Measurements from ENCODE around the gene BNC2.

The BNC2 gene

GRCh38 chr9:16385590-16385989 is 484.9 kb downstream of the BNC2 start:
- Histone ChIP-seq H3K27me3 (ENCODE audit: low read depth, low read length) (no peaks in the 10 kb centered on the region), H3K9me3 (ENCODE audit: control insufficient read depth in 1 of 2, low read length in 2 of 2) (no peaks in the 10 kb centered on the region), H3K36me3 (ENCODE audit: control insufficient read depth in 1 of 2, insufficient read depth in 2 of 2, low read length in 2 of 2) (no peaks in the 10 kb centered on the region), H3K27ac (ENCODE audit: low read length) (no peak overlapping the region), H3K4me1 (ENCODE audit: control insufficient read depth in 1 of 2, insufficient read depth in 2 of 2, low read length in 2 of 2) (no peaks in the 10 kb centered on the region), H3K4me3 (ENCODE audit: low read depth in 1 of 2, low read length in 2 of 2) (no peak overlapping the region)

- Histone ChIP-seq H3K4me3 (ENCODE audit: low read depth in 1 of 2, low read length in 2 of 2) (no peak overlapping the region), H3K4me1 (ENCODE audit: control insufficient read depth in 1 of 2, insufficient read depth in 2 of 2, low read length in 2 of 2) (no peaks in the 10 kb centered on the region), H3K9me3 (ENCODE audit: control insufficient read depth in 1 of 2, low read length in 2 of 2) (no peaks in the 10 kb centered on the region), H3K27me3 (ENCODE audit: low read depth, low read length) (no peaks in the 10 kb centered on the region), H3K27ac (ENCODE audit: low read length) (no peak overlapping the region), H3K36me3 (ENCODE audit: control insufficient read depth in 1 of 2, insufficient read depth in 2 of 2, low read length in 2 of 2) (no peaks in the 10 kb centered on the region)
Measured at GRCh38 chr9:16384993-16385392, 485.5 kb downstream of the BNC2 start.

GRCh38 chr9:16377311-16377710 is 493.2 kb downstream of the BNC2 start:
- no peak overlapping the region for H3K27ac ChIP-seq (ENCODE audit: low read length)
- H3K4me3 ChIP-seq (ENCODE audit: low read depth in 1 of 2, low read length in 2 of 2): no peak overlapping the region
- no peaks in the 10 kb centered on the region for H3K9me3 ChIP-seq (ENCODE audit: control insufficient read depth in 1 of 2, low read length in 2 of 2)
- no peaks in the 10 kb centered on the region for H3K4me1 ChIP-seq (ENCODE audit: control insufficient read depth in 1 of 2, insufficient read depth in 2 of 2, low read length in 2 of 2)
- no peaks in the 10 kb centered on the region for H3K36me3 ChIP-seq (ENCODE audit: control insufficient read depth in 1 of 2, insufficient read depth in 2 of 2, low read length in 2 of 2)
- no peaks in the 10 kb centered on the region for H3K27me3 ChIP-seq (ENCODE audit: low read depth, low read length)

GRCh38 chr9:16371306-16371705 is 499.2 kb downstream of the BNC2 start:
- no peaks in the 10 kb centered on the region for H3K36me3 ChIP-seq (ENCODE audit: control insufficient read depth in 1 of 2, insufficient read depth in 2 of 2, low read length in 2 of 2)
- H3K27me3 ChIP-seq (ENCODE audit: low read depth, low read length): no peaks in the 10 kb centered on the region
- H3K4me1 ChIP-seq (ENCODE audit: control insufficient read depth in 1 of 2, insufficient read depth in 2 of 2, low read length in 2 of 2): no peaks in the 10 kb centered on the region
- H3K27ac ChIP-seq (ENCODE audit: low read length): no peak overlapping the region
- H3K9me3 ChIP-seq (ENCODE audit: control insufficient read depth in 1 of 2, low read length in 2 of 2): no peaks in the 10 kb centered on the region
- no peak overlapping the region for H3K4me3 ChIP-seq (ENCODE audit: low read depth in 1 of 2, low read length in 2 of 2)

GRCh38 chr9:16370647-16371046 is 499.8 kb downstream of the BNC2 start:
- Histone ChIP-seq H3K4me3 (ENCODE audit: low read depth in 1 of 2, low read length in 2 of 2) (no peak overlapping the region), H3K9me3 (ENCODE audit: control insufficient read depth in 1 of 2, low read length in 2 of 2) (no peaks in the 10 kb centered on the region), H3K27me3 (ENCODE audit: low read depth, low read length) (no peaks in the 10 kb centered on the region), H3K36me3 (ENCODE audit: control insufficient read depth in 1 of 2, insufficient read depth in 2 of 2, low read length in 2 of 2) (no peaks in the 10 kb centered on the region), H3K27ac (ENCODE audit: low read length) (no peak overlapping the region), H3K4me1 (ENCODE audit: control insufficient read depth in 1 of 2, insufficient read depth in 2 of 2, low read length in 2 of 2) (no peaks in the 10 kb centered on the region)

- Histone ChIP-seq H3K36me3 (ENCODE audit: control insufficient read depth in 1 of 2, insufficient read depth in 2 of 2, low read length in 2 of 2) (no peaks in the 10 kb centered on the region), H3K27me3 (ENCODE audit: low read depth, low read length) (no peaks in the 10 kb centered on the region), H3K4me3 (ENCODE audit: low read depth in 1 of 2, low read length in 2 of 2) (no peak overlapping the region), H3K4me1 (ENCODE audit: control insufficient read depth in 1 of 2, insufficient read depth in 2 of 2, low read length in 2 of 2) (no peaks in the 10 kb centered on the region), H3K27ac (ENCODE audit: low read length) (no peak overlapping the region), H3K9me3 (ENCODE audit: control insufficient read depth in 1 of 2, low read length in 2 of 2) (no peaks in the 10 kb centered on the region)
Measured at GRCh38 chr9:16369427-16369826, 501.0 kb downstream of the BNC2 start.

GRCh38 chr9:16368237-16369087 is 502.0 kb downstream of the BNC2 start:
- H3K9me3 ChIP-seq (ENCODE audit: control insufficient read depth in 1 of 2, low read length in 2 of 2): no peaks in the 10 kb centered on the region
- H3K27ac ChIP-seq (ENCODE audit: low read length): no peak overlapping the region
- no peaks in the 10 kb centered on the region for H3K36me3 ChIP-seq (ENCODE audit: control insufficient read depth in 1 of 2, insufficient read depth in 2 of 2, low read length in 2 of 2)
- no peak overlapping the region for H3K4me3 ChIP-seq (ENCODE audit: low read depth in 1 of 2, low read length in 2 of 2)
- no peaks in the 10 kb centered on the region for H3K4me1 ChIP-seq (ENCODE audit: control insufficient read depth in 1 of 2, insufficient read depth in 2 of 2, low read length in 2 of 2)
- no peaks in the 10 kb centered on the region for H3K27me3 ChIP-seq (ENCODE audit: low read depth, low read length)

- Histone ChIP-seq H3K27me3 (ENCODE audit: low read depth, low read length) (no peaks in the 10 kb centered on the region), H3K4me1 (ENCODE audit: control insufficient read depth in 1 of 2, insufficient read depth in 2 of 2, low read length in 2 of 2) (no peaks in the 10 kb centered on the region), H3K27ac (ENCODE audit: low read length) (no peak overlapping the region), H3K36me3 (ENCODE audit: control insufficient read depth in 1 of 2, insufficient read depth in 2 of 2, low read length in 2 of 2) (no peaks in the 10 kb centered on the region), H3K9me3 (ENCODE audit: control insufficient read depth in 1 of 2, low read length in 2 of 2) (no peaks in the 10 kb centered on the region), H3K4me3 (ENCODE audit: low read depth in 1 of 2, low read length in 2 of 2) (no peak overlapping the region)
Measured at GRCh38 chr9:16367605-16368231, 502.8 kb downstream of the BNC2 start.

- H3K4me3 ChIP-seq (ENCODE audit: low read depth in 1 of 2, low read length in 2 of 2): no peak overlapping the region
- H3K27ac ChIP-seq (ENCODE audit: low read length): no peak overlapping the region
- no peaks in the 10 kb centered on the region for H3K27me3 ChIP-seq (ENCODE audit: low read depth, low read length)
- H3K36me3 ChIP-seq (ENCODE audit: control insufficient read depth in 1 of 2, insufficient read depth in 2 of 2, low read length in 2 of 2): no peaks in the 10 kb centered on the region
- H3K4me1 ChIP-seq (ENCODE audit: control insufficient read depth in 1 of 2, insufficient read depth in 2 of 2, low read length in 2 of 2): no peaks in the 10 kb centered on the region
- no peaks in the 10 kb centered on the region for H3K9me3 ChIP-seq (ENCODE audit: control insufficient read depth in 1 of 2, low read length in 2 of 2)
Measured at GRCh38 chr9:16364347-16364746, 506.1 kb downstream of the BNC2 start.

- Histone ChIP-seq H3K27ac (ENCODE audit: low read length) (no peak overlapping the region), H3K9me3 (ENCODE audit: control insufficient read depth in 1 of 2, low read length in 2 of 2) (no peaks in the 10 kb centered on the region), H3K4me1 (ENCODE audit: control insufficient read depth in 1 of 2, insufficient read depth in 2 of 2, low read length in 2 of 2) (no peaks in the 10 kb centered on the region), H3K36me3 (ENCODE audit: control insufficient read depth in 1 of 2, insufficient read depth in 2 of 2, low read length in 2 of 2) (no peaks in the 10 kb centered on the region), H3K4me3 (ENCODE audit: low read depth in 1 of 2, low read length in 2 of 2) (no peak overlapping the region), H3K27me3 (ENCODE audit: low read depth, low read length) (no peaks in the 10 kb centered on the region)
Measured at GRCh38 chr9:16363916-16364315, 506.6 kb downstream of the BNC2 start.

GRCh38 chr9:16363073-16363781 is 507.2 kb downstream of the BNC2 start:
- Histone ChIP-seq H3K36me3 (ENCODE audit: control insufficient read depth in 1 of 2, insufficient read depth in 2 of 2, low read length in 2 of 2) (no peaks in the 10 kb centered on the region), H3K27ac (ENCODE audit: low read length) (no peak overlapping the region), H3K27me3 (ENCODE audit: low read depth, low read length) (no peaks in the 10 kb centered on the region), H3K4me3 (ENCODE audit: low read depth in 1 of 2, low read length in 2 of 2) (no peak overlapping the region), H3K9me3 (ENCODE audit: control insufficient read depth in 1 of 2, low read length in 2 of 2) (no peaks in the 10 kb centered on the region), H3K4me1 (ENCODE audit: control insufficient read depth in 1 of 2, insufficient read depth in 2 of 2, low read length in 2 of 2) (no peaks in the 10 kb centered on the region)
